Breast epithelium (tissue), 4 donors: ENCODE results near the gene FGF5. TPM values are rescaled to one million over a fixed set of nuclear protein-coding genes. Genes with fewer than 3 reads are reported as not detected.
A peak's percentile ranks its signal among the peaks of the same experiment; 100 is the strongest.

Experiments
- DNase-seq, 2 donors: peaks; one replicate each; pipeline ENCODE4 v3.0.0-alpha.2; 2019; ENCODE audit warnings: low spot score in 2 of 2
- H3K27ac ChIP-seq, 2 donors: fragments of 200-600 bp; sonication (generic) in 1 of 2; one replicate each; pipeline ENCODE4 v1.5.1; 2016 to 2019; ENCODE audit warnings: mild to moderate bottlenecking in 1 of 2
- H3K27me3 ChIP-seq, 2 donors: fragments of 200-600 bp; sonication (generic) in 1 of 2; one replicate each; pipeline versions ENCODE4 v1.5.1 to v1.6.0; 2017 to 2019; ENCODE audit warnings: control low read depth in 1 of 2, mild to moderate bottlenecking in 1 of 2
- H3K36me3 ChIP-seq: fragments of 200-600 bp; one replicate; pipeline ENCODE4 v1.5.1; 2019
- H3K4me1 ChIP-seq, 2 donors: fragments of 200-600 bp; sonication (generic); one replicate each; pipeline ENCODE4 v1.5.1; 2016 to 2019; ENCODE audit warnings: control low read depth in 1 of 2
- H3K4me3 ChIP-seq, 3 donors: fragments of 200-600 bp; sonication (generic); 1 replicate in 2 of 3; 2 replicates in 1 of 3; pipeline ENCODE4 v1.5.1; 2016 to 2019; ENCODE audit warnings: mild to moderate bottlenecking in 3 of 3, moderate library complexity in 2 of 3
- H3K9me3 ChIP-seq, 2 donors: fragments of 200-600 bp; sonication (generic) in 1 of 2; one replicate each; pipeline ENCODE4 v1.5.1; 2016 to 2019; ENCODE audit warnings: control low read depth in 1 of 2
- POLR2A ChIP-seq: fragments of 450-650 bp; IDR thresholded peaks from one replicate; pipeline ENCODE4 v1.6.1; 2016; ENCODE audit warnings: antibody characterized with exemption, mild to moderate bottlenecking, moderate library complexity
- POLR2AphosphoS5 ChIP-seq, 3 donors: sonication (generic); formaldehyde crosslinking; IDR thresholded peaks; one replicate each; pipeline ENCODE4 v1.6.1; 2017; ENCODE audit warnings: antibody characterized with exemption in 3 of 3
- intact Hi-C: fragments of 100-400 bp; cut with DNase I; formaldehyde crosslinking; loops from one replicate; pipeline ENCODE4 v1.15.1; 2023; ENCODE audit warnings: low total_unique reads
- total RNA-seq, 3 donors: library from RNA; depleted of rRNA; stranded (reverse); fragments of >200 nt; gene quantifications; one replicate each; pipeline ENCODE4 v1.1.0, GENCODE V29; 2016
- TF ChIP-seq, protein P1 (sequence below), 3 donors: fragments of 450-650 bp; IDR thresholded peaks; one replicate each; pipeline ENCODE4 v1.5.1; 2016 to 2017; ENCODE audit warnings: antibody characterized with exemption in 3 of 3, mild to moderate bottlenecking in 3 of 3, moderate library complexity in 3 of 3

The FGF5 gene
- total RNA-seq, 3 donors from 2014 or later = not detected

GRCh38 chr4:80264825-80265224 lies 1.6 kb upstream of the FGF5 start:
- H3K27ac ChIP-seq = no peak overlapping the region
- H3K36me3 ChIP-seq = no peaks in the 10 kb centered on the region
- intact Hi-C loops = no loop called here
- no peak overlapping the region for H3K4me3 ChIP-seq
- no peaks in the 10 kb centered on the region for H3K9me3 ChIP-seq
- TF ChIP-seq, protein P1, sequence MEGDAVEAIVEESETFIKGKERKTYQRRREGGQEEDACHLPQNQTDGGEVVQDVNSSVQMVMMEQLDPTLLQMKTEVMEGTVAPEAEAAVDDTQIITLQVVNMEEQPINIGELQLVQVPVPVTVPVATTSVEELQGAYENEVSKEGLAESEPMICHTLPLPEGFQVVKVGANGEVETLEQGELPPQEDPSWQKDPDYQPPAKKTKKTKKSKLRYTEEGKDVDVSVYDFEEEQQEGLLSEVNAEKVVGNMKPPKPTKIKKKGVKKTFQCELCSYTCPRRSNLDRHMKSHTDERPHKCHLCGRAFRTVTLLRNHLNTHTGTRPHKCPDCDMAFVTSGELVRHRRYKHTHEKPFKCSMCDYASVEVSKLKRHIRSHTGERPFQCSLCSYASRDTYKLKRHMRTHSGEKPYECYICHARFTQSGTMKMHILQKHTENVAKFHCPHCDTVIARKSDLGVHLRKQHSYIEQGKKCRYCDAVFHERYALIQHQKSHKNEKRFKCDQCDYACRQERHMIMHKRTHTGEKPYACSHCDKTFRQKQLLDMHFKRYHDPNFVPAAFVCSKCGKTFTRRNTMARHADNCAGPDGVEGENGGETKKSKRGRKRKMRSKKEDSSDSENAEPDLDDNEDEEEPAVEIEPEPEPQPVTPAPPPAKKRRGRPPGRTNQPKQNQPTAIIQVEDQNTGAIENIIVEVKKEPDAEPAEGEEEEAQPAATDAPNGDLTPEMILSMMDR (IDR thresholded peaks at IDR 0.05) = no peak
- TF ChIP-seq POLR2AphosphoS5 (IDR thresholded peaks at IDR 0.05) (no peak), POLR2A (no peak)
- H3K27me3 ChIP-seq = peaks cover 0 to 69% of the 10 kb centered on the region in 2 donors
- DNase-seq = no peak
- no peaks in the 10 kb centered on the region for H3K4me1 ChIP-seq

GRCh38 chr4:80265571-80266252 lies 752 bp upstream of the FGF5 start:
- TF ChIP-seq POLR2A (no peak), POLR2AphosphoS5 (IDR thresholded peaks at IDR 0.05) (no peak)
- TF ChIP-seq, protein P1 (IDR thresholded peaks at IDR 0.05) = no peak
- Histone ChIP-seq H3K36me3 (no peaks in the 10 kb centered on the region), H3K4me1 (no peaks in the 10 kb centered on the region), H3K27me3 (peaks cover 0 to 72% of the 10 kb centered on the region in 2 donors), H3K9me3 (no peaks in the 10 kb centered on the region), H3K4me3 (peak overlapping the region; percentile 38 to 64 (median 39)), H3K27ac (no peak overlapping the region)
- no peak for DNase-seq
- intact Hi-C loops = no loop called here

GRCh38 chr4:80266902-80267380 lies 477 bp downstream of the FGF5 start:
- no peaks in the 10 kb centered on the region for H3K4me1 ChIP-seq
- H3K27me3 ChIP-seq = peaks cover 0 to 72% of the 10 kb centered on the region in 2 donors
- intact Hi-C loops = no loop called here
- no peaks in the 10 kb centered on the region for H3K9me3 ChIP-seq
- TF ChIP-seq, protein P1 (IDR thresholded peaks at IDR 0.05) = no peak
- TF ChIP-seq POLR2AphosphoS5 (IDR thresholded peaks at IDR 0.05) (no peak), POLR2A (no peak)
- no peak for DNase-seq
- peak overlapping the region; percentile 38 to 64 (median 39) for H3K4me3 ChIP-seq
- H3K36me3 ChIP-seq = no peaks in the 10 kb centered on the region
- no peak overlapping the region for H3K27ac ChIP-seq

- no peak overlapping the region for H3K27ac ChIP-seq
- no peaks in the 10 kb centered on the region for H3K36me3 ChIP-seq
- H3K9me3 ChIP-seq = no peaks in the 10 kb centered on the region
- TF ChIP-seq POLR2AphosphoS5 (IDR thresholded peaks at IDR 0.05) = no peak
- TF ChIP-seq POLR2A = no peak
- TF ChIP-seq, protein P1 (IDR thresholded peaks at IDR 0.05) = no peak
- no peak overlapping the region for H3K4me3 ChIP-seq
- no peaks in the 10 kb centered on the region for H3K4me1 ChIP-seq
- peaks cover 0 to 64% of the 10 kb centered on the region in 2 donors for H3K27me3 ChIP-seq
- intact Hi-C loops = no loop called here
- DNase-seq = no peak
These were observed 1.8 kb downstream of the FGF5 start for GRCh38 chr4:80268081-80268823.

DNA sequence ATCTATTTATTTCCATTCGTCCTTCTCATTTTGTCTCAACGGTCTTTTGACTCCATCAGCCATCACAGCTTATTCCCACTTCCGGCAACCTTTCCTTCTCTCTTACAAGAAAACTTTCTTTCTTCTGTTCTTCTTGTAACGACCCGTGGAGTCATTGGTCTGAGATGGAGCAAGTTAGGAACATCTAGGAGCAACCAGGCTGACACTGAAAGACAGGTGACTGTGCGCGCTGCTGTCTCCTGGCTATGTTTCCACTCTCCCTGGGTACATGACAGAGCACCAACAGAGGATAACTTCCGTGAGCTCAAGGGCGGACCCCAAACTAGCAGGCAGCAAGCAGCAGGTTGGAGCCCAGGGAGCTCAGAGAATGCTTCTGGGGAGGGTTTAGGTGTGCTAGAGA lies 2.5 kb downstream of the FGF5 start:
- TF ChIP-seq, protein P1 (IDR thresholded peaks at IDR 0.05) = no peak
- TF ChIP-seq POLR2AphosphoS5 (IDR thresholded peaks at IDR 0.05) (no peak), POLR2A (no peak)
- no peak for DNase-seq
- Histone ChIP-seq H3K27ac (no peak overlapping the region), H3K4me1 (no peaks in the 10 kb centered on the region), H3K4me3 (no peak overlapping the region), H3K36me3 (no peaks in the 10 kb centered on the region), H3K9me3 (no peaks in the 10 kb centered on the region), H3K27me3 (peaks cover 0 to 58% of the 10 kb centered on the region in 2 donors)
- intact Hi-C loops = no loop called here
